ENCODE data around the gene AVPR1B.

The AVPR1B gene, protein sequence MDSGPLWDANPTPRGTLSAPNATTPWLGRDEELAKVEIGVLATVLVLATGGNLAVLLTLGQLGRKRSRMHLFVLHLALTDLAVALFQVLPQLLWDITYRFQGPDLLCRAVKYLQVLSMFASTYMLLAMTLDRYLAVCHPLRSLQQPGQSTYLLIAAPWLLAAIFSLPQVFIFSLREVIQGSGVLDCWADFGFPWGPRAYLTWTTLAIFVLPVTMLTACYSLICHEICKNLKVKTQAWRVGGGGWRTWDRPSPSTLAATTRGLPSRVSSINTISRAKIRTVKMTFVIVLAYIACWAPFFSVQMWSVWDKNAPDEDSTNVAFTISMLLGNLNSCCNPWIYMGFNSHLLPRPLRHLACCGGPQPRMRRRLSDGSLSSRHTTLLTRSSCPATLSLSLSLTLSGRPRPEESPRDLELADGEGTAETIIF

DNA sequence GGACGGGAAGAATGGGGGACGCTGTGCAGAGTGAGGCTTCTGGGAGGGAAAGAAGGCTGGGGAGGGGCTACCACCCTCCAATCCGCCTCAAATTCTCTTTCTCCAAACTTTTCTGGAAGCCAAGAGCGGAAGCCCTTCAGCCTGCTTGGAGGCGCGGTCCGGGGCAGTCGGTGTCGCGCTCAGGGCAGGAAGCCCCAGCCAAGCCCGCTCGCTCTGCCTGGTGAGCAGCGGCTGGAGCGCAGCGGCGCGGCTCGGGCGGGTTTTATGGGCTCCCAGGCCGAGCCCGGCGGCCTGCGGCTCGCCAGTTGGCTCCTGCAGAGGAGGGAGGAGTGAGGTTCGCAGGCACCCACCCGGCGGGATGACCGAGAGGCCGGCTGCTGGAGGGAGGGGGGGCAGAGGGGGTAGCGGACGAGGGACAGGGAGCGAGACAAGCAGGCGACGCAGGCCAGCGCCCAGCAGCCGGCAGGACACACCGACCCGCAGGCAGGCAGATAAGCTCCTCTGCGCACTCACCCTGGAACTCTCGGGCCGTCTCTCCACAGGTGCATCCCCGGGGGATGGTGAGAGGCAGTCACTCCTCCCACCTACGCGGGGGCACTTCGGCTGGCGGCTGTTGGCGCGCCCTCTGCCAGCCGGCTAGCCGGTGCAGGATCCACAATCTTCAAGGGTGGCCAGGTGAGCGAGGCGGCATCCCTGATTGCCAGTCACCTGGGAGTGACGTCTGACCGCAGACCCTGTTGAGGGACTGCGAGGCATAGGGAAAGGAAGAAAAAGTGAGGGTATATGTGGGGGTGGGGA is at the start of gene AVPR1B:
TSS of gene AVPR1B (minus strand) at position 238 of the 798 bp plus-strand sequence. CDS start 498 bp downstream, outside the sequence.
- no peaks in the 10 kb centered on the region for H4K20me1 ChIP-seq (ENCODE audit: insufficient read depth)
- no peak within 1 kb of the TSS for H3K9ac ChIP-seq
- H3K4me1 ChIP-seq (ENCODE audit: low read depth, poor library complexity, severe bottlenecking): no peaks in the 10 kb centered on the region
- H3K27ac ChIP-seq: no peak within 1 kb of the TSS
- H2AFZ ChIP-seq (ENCODE audit: low read depth): no peak within 1 kb of the TSS
- no peak within 1 kb of the TSS for H3K4me2 ChIP-seq
- H3K27me3 ChIP-seq (ENCODE audit: insufficient read depth, low read depth): no peaks in the 10 kb centered on the region
- H3K79me2 ChIP-seq (ENCODE audit: insufficient read depth, low read depth): no peaks in the 10 kb centered on the region
- H3K36me3 ChIP-seq (ENCODE audit: insufficient read depth): no peaks in the 10 kb centered on the region
- H3K4me3 ChIP-seq (IDR thresholded peaks at IDR 0.05; ENCODE audit: insufficient read depth, low read depth, low read length): no peak within 1 kb of the TSS
- TF ChIP-seq, protein P1, sequence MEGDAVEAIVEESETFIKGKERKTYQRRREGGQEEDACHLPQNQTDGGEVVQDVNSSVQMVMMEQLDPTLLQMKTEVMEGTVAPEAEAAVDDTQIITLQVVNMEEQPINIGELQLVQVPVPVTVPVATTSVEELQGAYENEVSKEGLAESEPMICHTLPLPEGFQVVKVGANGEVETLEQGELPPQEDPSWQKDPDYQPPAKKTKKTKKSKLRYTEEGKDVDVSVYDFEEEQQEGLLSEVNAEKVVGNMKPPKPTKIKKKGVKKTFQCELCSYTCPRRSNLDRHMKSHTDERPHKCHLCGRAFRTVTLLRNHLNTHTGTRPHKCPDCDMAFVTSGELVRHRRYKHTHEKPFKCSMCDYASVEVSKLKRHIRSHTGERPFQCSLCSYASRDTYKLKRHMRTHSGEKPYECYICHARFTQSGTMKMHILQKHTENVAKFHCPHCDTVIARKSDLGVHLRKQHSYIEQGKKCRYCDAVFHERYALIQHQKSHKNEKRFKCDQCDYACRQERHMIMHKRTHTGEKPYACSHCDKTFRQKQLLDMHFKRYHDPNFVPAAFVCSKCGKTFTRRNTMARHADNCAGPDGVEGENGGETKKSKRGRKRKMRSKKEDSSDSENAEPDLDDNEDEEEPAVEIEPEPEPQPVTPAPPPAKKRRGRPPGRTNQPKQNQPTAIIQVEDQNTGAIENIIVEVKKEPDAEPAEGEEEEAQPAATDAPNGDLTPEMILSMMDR (conservative IDR thresholded peaks at IDR 0.05; ENCODE audit: low read depth, low read length): no peak

DNA sequence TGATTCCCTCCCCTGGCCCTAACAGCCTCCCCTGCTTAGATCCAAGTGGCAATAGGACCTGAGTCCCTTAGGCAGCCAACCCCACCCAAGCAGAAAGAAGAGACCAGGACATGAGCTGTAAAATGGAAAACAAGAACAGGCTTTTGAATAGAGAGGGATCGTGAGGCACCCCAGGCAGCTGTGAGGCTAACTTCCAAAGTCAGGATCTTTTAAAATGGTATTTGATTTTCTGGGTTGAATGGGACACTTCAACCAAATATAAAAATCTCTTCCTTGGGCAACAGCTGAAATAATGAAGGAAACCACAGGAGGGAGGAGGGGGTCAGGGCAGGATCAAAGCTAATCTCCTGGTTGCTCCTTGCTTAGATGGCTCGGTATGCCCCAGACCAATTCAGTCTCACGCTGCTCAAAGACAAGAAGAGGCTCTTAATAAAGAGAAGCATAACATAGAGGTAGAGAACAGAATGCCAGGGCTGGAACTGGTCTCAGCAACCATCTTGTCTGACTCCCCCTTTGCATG is 28.6 kb upstream of the AVPR1B start:
- Histone ChIP-seq H3K9ac (no peak overlapping the region), H3K4me2 (no peak overlapping the region)

DNA sequence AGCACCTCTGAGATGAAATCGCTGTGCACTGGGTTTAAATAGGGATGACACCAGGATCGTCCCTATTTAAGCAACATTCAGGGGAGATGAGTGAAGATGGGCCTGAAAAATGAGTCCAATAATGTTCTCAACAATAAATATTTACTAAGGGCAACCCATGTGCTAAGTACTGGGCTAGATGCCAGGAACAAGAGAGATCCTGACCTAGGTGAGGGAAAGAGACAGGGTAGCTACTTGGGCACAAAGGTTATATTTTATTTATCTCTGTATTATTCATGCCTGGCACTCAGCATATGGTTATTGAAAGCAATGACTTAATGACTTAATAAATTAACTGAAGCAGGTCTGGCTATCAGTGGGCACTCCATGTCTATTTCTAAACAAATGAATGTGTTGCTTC is 27.4 kb upstream of the AVPR1B start:
- Histone ChIP-seq H3K9ac (no peak overlapping the region), H4K20me1 (ENCODE audit: insufficient read depth) (no peaks in the 10 kb centered on the region), H3K27ac (no peak overlapping the region), H3K4me1 (ENCODE audit: low read depth, poor library complexity, severe bottlenecking) (no peaks in the 10 kb centered on the region), H2AFZ (ENCODE audit: low read depth) (no peak overlapping the region), H3K36me3 (ENCODE audit: insufficient read depth) (no peaks in the 10 kb centered on the region), H3K27me3 (ENCODE audit: insufficient read depth, low read depth) (no peaks in the 10 kb centered on the region), H3K4me2 (no peak overlapping the region), H3K4me3 (IDR thresholded peaks at IDR 0.05; ENCODE audit: insufficient read depth, low read depth, low read length) (no peak overlapping the region), H3K79me2 (ENCODE audit: insufficient read depth, low read depth) (no peaks in the 10 kb centered on the region)
- TF ChIP-seq, protein P1 (conservative IDR thresholded peaks at IDR 0.05; ENCODE audit: low read depth, low read length): no peak

More for the DNA sequence above, 28.6 kb upstream of the AVPR1B start:
- Histone ChIP-seq H3K36me3 (ENCODE audit: insufficient read depth) (no peaks in the 10 kb centered on the region), H3K4me3 (IDR thresholded peaks at IDR 0.05; ENCODE audit: insufficient read depth, low read depth, low read length) (no peak overlapping the region), H3K27me3 (ENCODE audit: insufficient read depth, low read depth) (no peaks in the 10 kb centered on the region), H3K4me1 (ENCODE audit: low read depth, poor library complexity, severe bottlenecking) (no peaks in the 10 kb centered on the region), H4K20me1 (ENCODE audit: insufficient read depth) (no peaks in the 10 kb centered on the region), H2AFZ (ENCODE audit: low read depth) (no peak overlapping the region), H3K79me2 (ENCODE audit: insufficient read depth, low read depth) (no peaks in the 10 kb centered on the region), H3K27ac (no peak overlapping the region)
- TF ChIP-seq, protein P1 (conservative IDR thresholded peaks at IDR 0.05; ENCODE audit: low read depth, low read length): no peak

DNA sequence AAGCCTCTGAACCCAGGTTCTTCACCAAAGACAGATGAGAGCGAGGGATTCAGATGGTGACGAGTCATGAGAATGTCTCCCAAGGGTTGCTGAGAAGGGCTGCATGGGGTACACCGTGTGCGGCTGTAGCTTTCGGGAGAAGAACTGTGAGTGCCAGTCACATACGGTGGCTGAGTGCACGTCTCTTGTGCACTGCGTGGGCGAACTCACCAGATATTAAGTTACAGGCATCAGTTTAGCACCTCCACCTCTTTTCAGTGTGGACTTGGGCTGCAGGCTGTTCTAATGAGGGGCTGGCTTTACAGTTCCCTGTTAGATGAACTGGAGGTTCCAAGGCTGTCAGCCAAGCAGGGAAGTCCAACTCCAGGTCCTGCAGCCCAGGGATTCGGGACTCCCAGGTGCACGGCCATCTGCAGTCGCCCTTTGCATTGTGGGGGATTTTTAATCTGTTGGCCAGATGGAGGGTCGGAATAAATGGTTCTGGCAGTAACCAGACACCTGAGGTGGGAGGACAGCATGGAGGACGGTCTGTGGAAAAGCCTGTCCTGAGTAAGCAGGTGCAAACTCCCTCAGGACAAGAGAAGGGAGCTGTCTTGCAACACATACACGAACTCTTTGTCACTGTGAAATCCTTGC is 26.5 kb upstream of the AVPR1B start:
- Histone ChIP-seq H4K20me1 (ENCODE audit: insufficient read depth) (no peaks in the 10 kb centered on the region), H3K4me3 (IDR thresholded peaks at IDR 0.05; ENCODE audit: insufficient read depth, low read depth, low read length) (no peak overlapping the region), H3K27me3 (ENCODE audit: insufficient read depth, low read depth) (no peaks in the 10 kb centered on the region), H3K27ac (no peak overlapping the region), H3K4me1 (ENCODE audit: low read depth, poor library complexity, severe bottlenecking) (no peaks in the 10 kb centered on the region), H3K4me2 (no peak overlapping the region), H3K79me2 (ENCODE audit: insufficient read depth, low read depth) (no peaks in the 10 kb centered on the region), H3K9ac (no peak overlapping the region), H3K36me3 (ENCODE audit: insufficient read depth) (no peaks in the 10 kb centered on the region), H2AFZ (ENCODE audit: low read depth) (no peak overlapping the region)
- TF ChIP-seq, protein P1 (conservative IDR thresholded peaks at IDR 0.05; ENCODE audit: low read depth, low read length): no peak
